Ovary (tissue), 9 donors: ENCODE data around the gene CTDSPL2. TPM values are rescaled to one million over a fixed set of nuclear protein-coding genes. Genes with fewer than 3 reads are reported as not detected.

Experiments used
- DNase-seq, 5 donors: peaks; one replicate each; pipeline ENCODE4 v3.0.0-alpha.2; 2019 to 2020
- H3K27ac ChIP-seq, 2 donors: fragments of 200-600 bp; one replicate each; pipeline versions ENCODE4 v1.5.1 to v1.8.0; 2019 to 2022
- H3K27me3 ChIP-seq: fragments of 200-600 bp; one replicate; pipeline ENCODE4 v1.8.0; 2022
- H3K36me3 ChIP-seq: fragments of 200-600 bp; sonication (generic); one replicate; pipeline ENCODE4 v1.5.1; 2019
- H3K4me1 ChIP-seq: one replicate; pipeline ENCODE4 v1.8.1; 2013; ENCODE audit warnings: mild to moderate bottlenecking, moderate library complexity; ENCODE audit not compliant: insufficient read depth
- H3K4me3 ChIP-seq: fragments of 200-600 bp; sonication (generic); one replicate; pipeline ENCODE4 v1.5.1; 2017
- H3K9me3 ChIP-seq, 2 donors: fragments of 200-600 bp in 1 of 2; sonication (generic) in 1 of 2; one replicate each; pipeline versions ENCODE4 v1.5.1 to v1.8.1; 2013 to 2019; ENCODE audit warnings: mild to moderate bottlenecking in 1 of 2, moderate library complexity in 1 of 2
- CTCF ChIP-seq, 3 donors: fragments of 450-650 bp in 2 of 3; fragments of 200-600 bp in 1 of 3; IDR thresholded peaks; one replicate each; pipeline versions ENCODE4 v1.5.1 to v1.8.0; 2016 to 2022; ENCODE audit warnings: antibody characterized with exemption in 3 of 3, mild to moderate bottlenecking in 1 of 3
- EP300 ChIP-seq: sonication (generic); formaldehyde crosslinking; IDR thresholded peaks from one replicate; pipeline ENCODE4 v1.6.1; 2017; ENCODE audit warnings: antibody characterized with exemption
- POLR2A ChIP-seq: fragments of 450-650 bp; IDR thresholded peaks from one replicate; pipeline ENCODE4 v1.6.1; 2017; ENCODE audit warnings: antibody characterized with exemption, mild to moderate bottlenecking, moderate library complexity
- WGBS, 3 donors: extraction: QIAGEN DNeasy Blood & Tissue Kit in 1 of 3; methylation state at CpG; one replicate each; pipeline versions ENCODE4 v1.1.5 to v1.1.7; 2013 to 2017; 5-methylcytosine and 5-hydroxymethylcytosine counted together
- intact Hi-C, 4 donors: fragments of 100-400 bp; cut with DNase I; formaldehyde crosslinking; loops; one replicate each; pipeline versions ENCODE4 v1.11.0 to v1.15.1; 2022 to 2023
- polyA plus RNA-seq, 2 donors: library from polyadenylated mRNA; stranded (reverse); fragments of 200-250 nt in 1 of 2; fragments of 350-450 nt in 1 of 2; fragmentation: Illumina TruSeq in 1 of 2; extraction: RNeasy Lipid Tissue Mini Kit (QIAGEN cat#74804) in 1 of 2; gene quantifications; one replicate each; pipeline ENCODE4 v1.2.3, GENCODE V29; 2013 to 2014
- total RNA-seq, 7 donors: library from RNA; depleted of rRNA in 2 of 7; stranded (reverse); fragments of >200 nt in 2 of 7; fragmentation: NEBNext Ultra II Directional in 3 of 7; extraction: Animal tissue kit (Norgen Biotek cat#: 25700) in 3 of 7; gene quantifications; one replicate each; pipeline versions ENCODE4 v1.1.0 to v1.2.4, GENCODE V29; 2016 to 2023
- donor health status: DM: no; HTN: no; CAD: no; lungs with moderate emphysema.
- donor health status: DM: no; HTN: no; CAD: no.
- donor health status: Bipolar disorder and iron deficiency.
- donor health status: DM: yes; HTN: yes; CAD: no.
- donor health status: DM: no; HTN: no; CAD: no.
- donor health status: DM: yes; HTN: yes; CAD: no.

The CTDSPL2 gene
- total and polyA plus RNA-seq, 9 donors, result 11.3 to 54.1 (median 46.9) TPM

DNA sequence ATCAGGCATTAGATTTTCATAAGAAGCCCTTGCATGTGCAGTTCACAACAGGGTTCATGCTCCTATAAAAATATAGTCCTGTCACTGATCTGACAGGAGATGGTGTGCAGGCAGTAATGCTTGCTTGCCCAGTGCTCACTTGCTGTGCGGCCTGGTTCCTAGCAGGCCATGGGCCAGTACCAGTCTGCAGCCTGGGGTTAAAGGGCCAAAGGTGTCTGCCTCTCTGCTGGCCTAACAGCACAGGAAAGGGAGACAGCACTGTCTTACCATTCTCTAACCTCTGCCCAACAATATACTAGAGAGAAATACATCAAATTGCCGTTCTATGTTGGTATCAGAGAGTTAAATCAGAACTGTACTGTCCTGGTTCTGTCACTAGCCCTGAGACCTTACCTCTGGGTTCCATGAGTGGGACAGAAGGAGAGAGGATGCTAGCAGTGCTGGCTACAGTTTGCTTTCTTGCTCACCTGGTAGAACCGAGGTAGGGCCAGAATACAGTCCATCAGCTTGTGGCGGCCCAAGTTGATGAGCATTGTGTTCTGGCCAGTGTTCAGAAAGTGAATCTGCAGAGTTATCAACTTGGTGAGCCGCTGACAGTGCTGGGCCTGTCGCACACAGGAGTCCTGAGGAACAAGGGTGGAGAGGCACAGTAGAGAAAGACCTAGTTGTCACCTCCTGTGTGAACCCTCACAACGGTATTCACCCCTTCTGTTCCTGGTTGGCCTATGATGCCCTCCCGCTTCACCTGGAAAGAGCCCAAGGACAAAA, 138.1 kb downstream of the CTDSPL2 start:
- DNase-seq, result no peak
- H3K27me3 ChIP-seq, result no peaks in the 10 kb centered on the region
- no peaks in the 10 kb centered on the region for H3K36me3 ChIP-seq
- peaks cover 0 to 10% of the 10 kb centered on the region in 2 donors for H3K9me3 ChIP-seq
- H3K27ac ChIP-seq, result no peak overlapping the region
- H3K4me3 ChIP-seq, result no peak overlapping the region
- WGBS, 3 donors, result 95 to 97% (median 95%) methylated on average over 8 of the region's 8 CpGs
- no peaks in the 10 kb centered on the region for H3K4me1 ChIP-seq
- no peak for TF ChIP-seq EP300
- no peak for TF ChIP-seq POLR2A
- TF ChIP-seq CTCF (IDR thresholded peaks at IDR 0.05), result no peak
- intact Hi-C loops, result no loop called here

DNA sequence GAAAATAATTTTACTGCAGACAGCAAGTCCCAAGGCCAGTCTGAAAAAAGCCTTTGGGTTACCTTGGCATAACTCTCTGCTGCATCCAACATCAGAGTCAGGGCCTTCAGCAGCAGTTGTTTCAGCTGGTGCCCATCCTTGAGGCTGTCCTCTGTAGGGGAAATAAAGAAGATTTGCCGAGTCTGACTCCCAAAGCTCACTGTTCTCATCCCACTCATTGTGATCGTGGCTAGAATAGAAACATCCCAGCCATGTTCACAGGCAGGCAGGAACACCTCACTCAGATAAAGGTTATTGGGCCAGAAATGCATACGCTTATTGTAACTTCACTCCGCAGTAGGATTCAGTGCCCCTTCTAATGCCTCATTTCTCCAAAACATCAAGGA, 138.7 kb downstream of the CTDSPL2 start:
- no peak overlapping the region for H3K27ac ChIP-seq
- no peak for DNase-seq
- H3K27me3 ChIP-seq, result no peaks in the 10 kb centered on the region
- H3K4me1 ChIP-seq, result no peaks in the 10 kb centered on the region
- intact Hi-C loops, result no loop called here
- H3K36me3 ChIP-seq, result no peaks in the 10 kb centered on the region
- no peak for TF ChIP-seq POLR2A
- TF ChIP-seq CTCF (IDR thresholded peaks at IDR 0.05), result no peak
- no peak for TF ChIP-seq EP300
- no peak overlapping the region for H3K4me3 ChIP-seq
- peaks cover 0 to 10% of the 10 kb centered on the region in 2 donors for H3K9me3 ChIP-seq
- WGBS, 3 donors, result 87 to 92% (median 91%) methylated on average over 4 of the region's 4 CpGs

GRCh38 chr15:44568338-44568737, 140.9 kb downstream of the CTDSPL2 start:
- no peaks in the 10 kb centered on the region for H3K27me3 ChIP-seq
- H3K27ac ChIP-seq, result no peak overlapping the region
- intact Hi-C loops, result no loop called here
- no peaks in the 10 kb centered on the region for H3K36me3 ChIP-seq
- no peak overlapping the region for H3K4me3 ChIP-seq
- peaks cover 0 to 10% of the 10 kb centered on the region in 2 donors for H3K9me3 ChIP-seq
- 75 to 77% (median 77%) methylated on average over 3 of the region's 3 CpGs for WGBS, 3 donors
- H3K4me1 ChIP-seq, result no peaks in the 10 kb centered on the region
- no peak for DNase-seq
- TF ChIP-seq CTCF (IDR thresholded peaks at IDR 0.05) (no peak), POLR2A (no peak), EP300 (no peak)

GRCh38 chr15:44569316-44569715, 141.9 kb downstream of the CTDSPL2 start:
- peaks cover 0 to 10% of the 10 kb centered on the region in 2 donors for H3K9me3 ChIP-seq
- no peaks in the 10 kb centered on the region for H3K4me1 ChIP-seq
- no peak for DNase-seq
- no peak for TF ChIP-seq CTCF (IDR thresholded peaks at IDR 0.05)
- TF ChIP-seq EP300, result no peak
- no peak for TF ChIP-seq POLR2A
- WGBS, 3 donors, result 93 to 97% (median 93%) methylated on average over 4 of the region's 4 CpGs
- H3K27ac ChIP-seq, result no peak overlapping the region
- H3K36me3 ChIP-seq, result no peaks in the 10 kb centered on the region
- H3K4me3 ChIP-seq, result no peak overlapping the region
- H3K27me3 ChIP-seq, result no peaks in the 10 kb centered on the region
- intact Hi-C loops, result no loop called here
